M059J (cell line): Measurements from ENCODE around the gene IDH3B. TPM values are rescaled to one million over a fixed set of nuclear protein-coding genes. Genes with fewer than 3 reads are reported as not detected.
"Not testable (repeated sequence)": the region's sequence is repeated elsewhere in the genome, so short reads cannot be mapped to it uniquely, and the experiment has no call there.

Experiments used
- DNase-seq: peaks from one replicate; pipeline ENCODE4 v3.0.0-alpha.2; 2012; ENCODE audit warnings: low read depth
- total RNA-seq: library from RNA; depleted of rRNA; stranded (reverse); fragments of >200 nt; shearing (Covaris generic); gene quantifications from 2 replicates; pipeline ENCODE4 v1.2.3, GENCODE V29; 2014; rRNA removed

IDH3B gene
- 206 and 210 TPM in 2 replicates for total RNA-seq

GRCh38 chr20:2663887-2664719 is at the start of gene IDH3B:
IDH3B (minus strand) TSS chr20:2664216; CDS start chr20:2664188, 28 bp downstream.
- DNase-seq: peak; percentile 94

- peak; percentile 33 for DNase-seq
Measured at GRCh38 chr20:2713285-2713684, 49.3 kb upstream of the IDH3B start.

- no peak for DNase-seq
Measured at GRCh38 chr20:2709205-2709981, 45.4 kb upstream of the IDH3B start.

- DNase-seq: no peak
Measured at GRCh38 chr20:2708665-2709064, 44.6 kb upstream of the IDH3B start.

GRCh38 chr20:2708073-2708415 is 44.0 kb upstream of the IDH3B start:
- no peak for DNase-seq

GRCh38 chr20:2707353-2708072 is 43.5 kb upstream of the IDH3B start:
- DNase-seq: no peak

GRCh38 chr20:2706688-2707352 is 42.8 kb upstream of the IDH3B start:
- DNase-seq: no peak

- no peak for DNase-seq
Measured at GRCh38 chr20:2705931-2706645, 42.1 kb upstream of the IDH3B start.

- DNase-seq: no peak
Measured at GRCh38 chr20:2703716-2704475, 39.9 kb upstream of the IDH3B start.

- DNase-seq: no peak
Measured at GRCh38 chr20:2701671-2702081, 37.7 kb upstream of the IDH3B start.

GRCh38 chr20:2700913-2701620 is 37.1 kb upstream of the IDH3B start:
- DNase-seq: no peak

GRCh38 chr20:2699775-2700413 is 35.9 kb upstream of the IDH3B start:
- no peak for DNase-seq

- DNase-seq: no peak
Measured at GRCh38 chr20:2698912-2699311, 34.9 kb upstream of the IDH3B start.

GRCh38 chr20:2698186-2698817 is 34.3 kb upstream of the IDH3B start:
- DNase-seq: no peak

GRCh38 chr20:2697768-2698167 is 33.8 kb upstream of the IDH3B start:
- DNase-seq: no peak

- DNase-seq: no peak
Measured at GRCh38 chr20:2696646-2697045, 32.6 kb upstream of the IDH3B start.

GRCh38 chr20:2695984-2696525 is 32.0 kb upstream of the IDH3B start:
- not testable (repeated sequence) for DNase-seq

- no peak for DNase-seq
Measured at GRCh38 chr20:2695206-2695983, 31.4 kb upstream of the IDH3B start.
